PC-3 (cell line): ENCODE measurements around the gene SMIM27. TPM values are rescaled to one million over a fixed set of nuclear protein-coding genes. Genes with fewer than 3 reads are reported as not detected.

Source experiments
- ATAC-seq: fragments of 200-7000 bp; cut with Tn5 transposase; 2 replicates; pipeline ENCODE4 v1.9.1; 2020; ENCODE audit warnings: mild to moderate bottlenecking, moderate library complexity
- BruUV-seq: library from RNA; stranded (reverse); fragments of 400-500 nt; replicated peaks from 2 replicates; lab custom pipeline; 2021; lab: Mats Ljungman, UMichigan
- CTCF ChIA-PET: fragments of 300-600 bp; sonication (Branson Sonifier 250); formaldehyde crosslinking; loops from one replicate; lab custom pipeline; 2022; ENCODE audit warnings: antibody characterized with exemption; lab: Charles Lee
- POLR2A ChIA-PET: fragments of 300-600 bp; sonication (Branson Sonifier 250); formaldehyde crosslinking; loops from one replicate; lab custom pipeline; 2022; ENCODE audit warnings: antibody characterized with exemption; ENCODE audit not compliant: unreplicated experiment; lab: Charles Lee
- DNase-seq: peaks from one replicate; pipeline ENCODE4 v3.0.0-alpha.2; 2015
- H2AFZ ChIP-seq: fragments of 300-600 bp; sonication (generic); 2 replicates; pipeline ENCODE4 v1.6.0; 2016; ENCODE audit warnings: antibody characterized with exemption, low read length
- H3F3A ChIP-seq: fragments of 300-600 bp; sonication (generic); one replicate; pipeline ENCODE4 v1.6.0; 2017; ENCODE audit warnings: antibody characterized with exemption, low read length, control low read depth, mild to moderate bottlenecking; ENCODE audit not compliant: unreplicated experiment
- H3K27ac ChIP-seq: fragments of 300-600 bp; sonication (generic); 2 replicates; pipeline ENCODE4 v1.5.1; 2016; ENCODE audit warnings: mild to moderate bottlenecking, low read length
- H3K27me3 ChIP-seq: fragments of 300-600 bp; sonication (generic); 2 replicates; pipeline ENCODE4 v1.6.1; 2016; ENCODE audit warnings: low read length, mixed read lengths
- H3K36me3 ChIP-seq: fragments of 300-600 bp; sonication (generic); 2 replicates; pipeline ENCODE4 v1.6.1; 2016; ENCODE audit warnings: low read depth, mixed run types, low read length, mixed read lengths
- H3K4me1 ChIP-seq: fragments of 300-600 bp; sonication (generic); 2 replicates; pipeline ENCODE4 v1.5.1; 2016; ENCODE audit warnings: low read length; ENCODE audit not compliant: insufficient read depth
- H3K4me2 ChIP-seq: fragments of 300-600 bp; sonication (generic); 2 replicates; pipeline ENCODE4 v1.6.0; 2016; ENCODE audit warnings: low read length
- H3K4me3 ChIP-seq: fragments of 300-600 bp; sonication (generic); 2 replicates; pipeline ENCODE4 v1.5.1; 2016; ENCODE audit warnings: mild to moderate bottlenecking, low read length, mixed read lengths
- H3K79me2 ChIP-seq: fragments of 300-600 bp; sonication (generic); 2 replicates; pipeline ENCODE4 v1.6.1; 2017; ENCODE audit warnings: low read length, mixed read lengths
- H3K9ac ChIP-seq: fragments of 300-600 bp; sonication (generic); 2 replicates; pipeline ENCODE4 v1.6.0; 2016; ENCODE audit warnings: mild to moderate bottlenecking, low read length
- H3K9me2 ChIP-seq: fragments of 300-600 bp; sonication (generic); replicated peaks from 2 replicates; pipeline ENCODE4 v1.6.1; 2016; ENCODE audit warnings: mixed run types, low read length, mixed read lengths
- H3K9me3 ChIP-seq: fragments of 300-600 bp; sonication (generic); 2 replicates; pipeline ENCODE4 v1.6.1; 2016; ENCODE audit warnings: low read length, mixed read lengths
- H4K20me1 ChIP-seq: fragments of 300-600 bp; sonication (generic); 2 replicates; pipeline ENCODE4 v1.6.1; 2016; ENCODE audit warnings: low read length, mixed read lengths
- CTCF ChIP-seq: fragments of 300-600 bp; sonication (generic); conservative IDR thresholded peaks from 2 replicates; pipeline ENCODE4 v1.5.1; 2017; ENCODE audit warnings: antibody characterized with exemption, low read depth, mild to moderate bottlenecking, low read length
- EZH2 ChIP-seq: fragments of 300-600 bp; sonication (generic); IDR thresholded peaks from one replicate; pipeline ENCODE4 v1.6.1; 2017; ENCODE audit warnings: antibody characterized with exemption, mild to moderate bottlenecking, low read length; ENCODE audit not compliant: unreplicated experiment
- EZH2phosphoT487 ChIP-seq: fragments of 300-600 bp; sonication (generic); IDR thresholded peaks from 2 replicates; pipeline ENCODE4 v1.6.1; 2018; ENCODE audit warnings: mild to moderate bottlenecking, antibody characterized with exemption, low read length, borderline replicate concordance
- intact Hi-C: fragments of 100-400 bp; cut with micrococcal nuclease; formaldehyde crosslinking; loops from 2 replicates; pipeline ENCODE4 v1.9.0; 2023
- total RNA-seq: library from RNA; depleted of rRNA; stranded (reverse); fragments of >200 nt; gene quantifications from 2 replicates; pipeline ENCODE4 v1.2.3, GENCODE V29; 2014

The SMIM27 gene
- total RNA-seq, 1 experiment from 2014 or later = 3.0 TPM

GRCh38 chr9:32578976-32579375 lies 26.8 kb downstream of the SMIM27 start:
- H3K9ac ChIP-seq = no peak overlapping the region
- CTCF ChIA-PET = interaction anchor here (2.7 kb wide), 1 partner anchor 200 kb away, joined by 22 read pairs; no protein-coding TSS in a partner anchor
- H3F3A ChIP-seq = peaks cover 3% of the 10 kb centered on the region
- no peaks in the 10 kb centered on the region for H3K9me3 ChIP-seq
- ATAC-seq = no peak
- BruUV-seq = no TSS peak
- no peaks in the 10 kb centered on the region for H3K27me3 ChIP-seq
- H3K4me1 ChIP-seq = no peaks in the 10 kb centered on the region; the same call in 1 of the 2 replicates
- intact Hi-C loops = loop anchor here (1.0 kb wide), 1 partner anchor 201 kb away; no protein-coding TSS in a partner anchor
- TF ChIP-seq EZH2phosphoT487 = no peak
- no peaks in the 10 kb centered on the region for H3K36me3 ChIP-seq
- H3K27ac ChIP-seq = no peak overlapping the region
- no peaks in the 10 kb centered on the region for H3K79me2 ChIP-seq
- POLR2A ChIA-PET = no interaction called here
- H3K9me2 ChIP-seq = no peaks in the 10 kb centered on the region
- no peak for DNase-seq
- H3K4me3 ChIP-seq = no peak overlapping the region
- H2AFZ ChIP-seq = no peak overlapping the region
- H3K4me2 ChIP-seq = no peak overlapping the region
- H4K20me1 ChIP-seq = no peaks in the 10 kb centered on the region

- peak; percentile 67 for DNase-seq
Measured at GRCh38 chr9:32579706-32580331, 27.7 kb downstream of the SMIM27 start.

GRCh38 chr9:32580631-32581300 lies 28.6 kb downstream of the SMIM27 start:
- no TSS peak for BruUV-seq
- peak; percentile 45 for ATAC-seq
- TF ChIP-seq EZH2phosphoT487 (no peak), CTCF (no peak), EZH2 (no peak)
- CTCF ChIA-PET = interaction anchor here (1.2 to 2.7 kb wide), 3 partner anchors 197 to 388 kb away, joined by 3 to 22 read pairs (median 15); no protein-coding TSS in a partner anchor
- no peaks in the 10 kb centered on the region for H3K9me3 ChIP-seq
- intact Hi-C loops = loop anchor here (1.0 kb wide), 1 partner anchor 388 kb away; no protein-coding TSS in a partner anchor
- H3K4me3 ChIP-seq = no peak overlapping the region
- H3F3A ChIP-seq = no peaks in the 10 kb centered on the region
- H3K27ac ChIP-seq = no peak overlapping the region
- peak overlapping the region; percentile 26; the same call in 1 of the 2 replicates for H3K4me2 ChIP-seq
- POLR2A ChIA-PET = interaction anchor here (0.6 kb wide), 1 partner anchor 112 kb away, joined by 8 read pairs; no protein-coding TSS in a partner anchor
- no peaks in the 10 kb centered on the region; the same call in 1 of the 2 replicates for H3K4me1 ChIP-seq
- no peaks in the 10 kb centered on the region for H4K20me1 ChIP-seq
- H3K9me2 ChIP-seq = no peaks in the 10 kb centered on the region
- H3K79me2 ChIP-seq = no peaks in the 10 kb centered on the region
- no peaks in the 10 kb centered on the region for H3K27me3 ChIP-seq
- no peaks in the 10 kb centered on the region for H3K36me3 ChIP-seq
- H2AFZ ChIP-seq = no peak overlapping the region
- no peak for DNase-seq
- H3K9ac ChIP-seq = no peak overlapping the region

More at GRCh38 chr9:32579706-32580331, 27.7 kb downstream of the SMIM27 start:
- Histone ChIP-seq H2AFZ (no peak overlapping the region), H3K27me3 (no peaks in the 10 kb centered on the region), H3K27ac (no peak overlapping the region), H3K79me2 (no peaks in the 10 kb centered on the region), H3K9ac (no peak overlapping the region), H3K36me3 (no peaks in the 10 kb centered on the region), H3F3A (no peaks in the 10 kb centered on the region), H3K9me3 (no peaks in the 10 kb centered on the region), H3K4me1 (no peaks in the 10 kb centered on the region; the same call in 1 of the 2 replicates), H3K9me2 (no peaks in the 10 kb centered on the region), H4K20me1 (no peaks in the 10 kb centered on the region), H3K4me2 (no peak overlapping the region), H3K4me3 (no peak overlapping the region)
- CTCF ChIA-PET = interaction anchor here (0.5 to 2.7 kb wide), 4 partner anchors 11 to 204 kb away, joined by 3 to 22 read pairs (median 4); no protein-coding TSS in a partner anchor
- TF ChIP-seq CTCF (peak; percentile 86), EZH2 (no peak)
- intact Hi-C loops = loop anchor here (1.0 kb wide), 1 partner anchor 202 kb away; no protein-coding TSS in a partner anchor
- ATAC-seq = no peak
- POLR2A ChIA-PET = no interaction called here
- BruUV-seq = no TSS peak
